Tibial artery (tissue), 4 donors: ENCODE measurements around the gene AQP7.

Experiments used
- DNase-seq, 2 donors: peaks; one replicate each; pipeline ENCODE4 v3.0.0-alpha.2; 2019
- H3K27ac ChIP-seq, 2 donors: fragments of 200-600 bp; sonication (generic) in 1 of 2; 1 replicate in 1 of 2; 2 replicates in 1 of 2; pipeline ENCODE4 v1.5.1; 2018 to 2019; ENCODE audit warnings: mild to moderate bottlenecking in 1 of 2
- H3K27me3 ChIP-seq, 2 donors: fragments of 200-600 bp; sonication (generic) in 1 of 2; one replicate each; pipeline versions ENCODE4 v1.5.1 to v1.6.0; 2016 to 2019
- H3K36me3 ChIP-seq, 3 donors: fragments of 200-600 bp; sonication (generic) in 2 of 3; one replicate each; pipeline ENCODE4 v1.5.1; 2016 to 2019; ENCODE audit warnings: mild to moderate bottlenecking in 2 of 3
- H3K4me1 ChIP-seq, 4 donors: fragments of 200-600 bp; sonication (generic) in 2 of 4; 1 replicate in 3 of 4; 2 replicates in 1 of 4; pipeline ENCODE4 v1.5.1; 2016 to 2019
- H3K4me3 ChIP-seq, 2 donors: fragments of 200-600 bp; sonication (generic) in 1 of 2; 1 replicate in 1 of 2; 2 replicates in 1 of 2; pipeline ENCODE4 v1.5.1; 2018 to 2019; ENCODE audit warnings: mild to moderate bottlenecking in 2 of 2
- H3K9me3 ChIP-seq, 3 donors: fragments of 200-600 bp; sonication (generic) in 1 of 3; one replicate each; pipeline ENCODE4 v1.5.1; 2016 to 2019
- CTCF ChIP-seq, 2 experiments: fragments of 200-600 bp in 1 of 2; fragments of 450-650 bp in 1 of 2; IDR thresholded peaks; one replicate each; pipeline ENCODE4 v1.5.1; 2017 to 2019; ENCODE audit warnings: antibody characterized with exemption in 2 of 2, mild to moderate bottlenecking in 1 of 2, moderate library complexity in 1 of 2
- intact Hi-C: fragments of 100-400 bp; cut with DNase I; formaldehyde crosslinking; loops from one replicate; pipeline ENCODE4 v1.15.0; 2023; ENCODE audit warnings: low total_unique reads

AQP7 gene

GRCh38 chr9:33446240-33446945 is 44.0 kb upstream of the AQP7 start:
- peaks cover 3 to 23% (median 16%) of the 10 kb centered on the region in 4 donors for H3K4me1 ChIP-seq
- peak overlapping the region in 1 of 2 donors; percentile 59 for H3K4me3 ChIP-seq
- no peak overlapping the region for H3K27ac ChIP-seq
- H3K9me3 ChIP-seq, result no peaks in the 10 kb centered on the region
- no peaks in the 10 kb centered on the region for H3K27me3 ChIP-seq
- H3K36me3 ChIP-seq, result peaks cover 0 to 6% (median 0%) of the 10 kb centered on the region in 3 donors
- TF ChIP-seq CTCF (IDR thresholded peaks at IDR 0.05), result no peak
- DNase-seq, result no peak
- intact Hi-C loops, result no loop called here

GRCh38 chr9:33445389-33446239 is 43.2 kb upstream of the AQP7 start:
- no peak overlapping the region for H3K27ac ChIP-seq
- TF ChIP-seq CTCF (IDR thresholded peaks at IDR 0.05), result no peak
- peaks cover 3 to 23% (median 16%) of the 10 kb centered on the region in 4 donors for H3K4me1 ChIP-seq
- no peaks in the 10 kb centered on the region for H3K9me3 ChIP-seq
- H3K4me3 ChIP-seq, result no peak overlapping the region
- no peak for DNase-seq
- intact Hi-C loops, result no loop called here
- peaks cover 0 to 6% (median 0%) of the 10 kb centered on the region in 3 donors for H3K36me3 ChIP-seq
- H3K27me3 ChIP-seq, result no peaks in the 10 kb centered on the region

GRCh38 chr9:33443464-33444154 is 41.2 kb upstream of the AQP7 start:
- Histone ChIP-seq H3K27ac (no peak overlapping the region), H3K4me3 (no peak overlapping the region), H3K4me1 (peaks cover 3 to 23% (median 16%) of the 10 kb centered on the region in 4 donors), H3K27me3 (peaks cover 0 to 5% of the 10 kb centered on the region in 2 donors), H3K36me3 (peaks cover 0 to 6% (median 0%) of the 10 kb centered on the region in 3 donors), H3K9me3 (no peaks in the 10 kb centered on the region)
- TF ChIP-seq CTCF (IDR thresholded peaks at IDR 0.05), result no peak
- intact Hi-C loops, result no loop called here
- DNase-seq, result no peak

GRCh38 chr9:33443047-33443446 is 40.7 kb upstream of the AQP7 start:
- peaks cover 3 to 22% (median 15%) of the 10 kb centered on the region in 4 donors for H3K4me1 ChIP-seq
- peaks cover 0 to 5% of the 10 kb centered on the region in 2 donors for H3K27me3 ChIP-seq
- no peak overlapping the region for H3K4me3 ChIP-seq
- DNase-seq, result no peak
- peaks cover 0 to 6% (median 0%) of the 10 kb centered on the region in 3 donors for H3K36me3 ChIP-seq
- no peak for TF ChIP-seq CTCF (IDR thresholded peaks at IDR 0.05)
- no peaks in the 10 kb centered on the region for H3K9me3 ChIP-seq
- no peak overlapping the region for H3K27ac ChIP-seq
- intact Hi-C loops, result no loop called here

GRCh38 chr9:33442125-33442524 is 39.8 kb upstream of the AQP7 start:
- TF ChIP-seq CTCF (IDR thresholded peaks at IDR 0.05), result no peak
- H3K27me3 ChIP-seq, result peaks cover 0 to 5% of the 10 kb centered on the region in 2 donors
- no peak for DNase-seq
- H3K9me3 ChIP-seq, result no peaks in the 10 kb centered on the region
- no peak overlapping the region for H3K4me3 ChIP-seq
- no peak overlapping the region for H3K27ac ChIP-seq
- H3K36me3 ChIP-seq, result peaks cover 0 to 6% (median 0%) of the 10 kb centered on the region in 3 donors
- peaks cover 2 to 13% (median 6%) of the 10 kb centered on the region in 4 donors for H3K4me1 ChIP-seq
- intact Hi-C loops, result no loop called here
